GM12878 (cell line): ENCODE results near the gene CSTA. TPM values are rescaled to one million over a fixed set of nuclear protein-coding genes. Genes with fewer than 3 reads are reported as not detected.

ENCODE experiments used
- CBFB ChIP-seq: IDR thresholded peaks from 2 replicates; pipeline ENCODE4 v1.6.1; 2016; ENCODE audit warnings: antibody characterized with exemption, low read depth
- CBX5 ChIP-seq: sonication (generic); IDR thresholded peaks from 2 replicates; pipeline ENCODE4 v1.6.1; 2016; ENCODE audit warnings: low read depth, moderate library complexity, mild to moderate bottlenecking, inconsistent platforms
- CREM ChIP-seq: IDR thresholded peaks from 2 replicates; pipeline ENCODE4 v1.6.1; 2014; ENCODE audit warnings: antibody characterized with exemption, low read depth
- DPF2 ChIP-seq: fragments of 450-650 bp; IDR thresholded peaks from 2 replicates; pipeline ENCODE4 v1.6.1; 2017; ENCODE audit warnings: mild to moderate bottlenecking
- GATAD2B ChIP-seq: fragments of 450-650 bp; conservative IDR thresholded peaks from 2 replicates; pipeline ENCODE4 v1.6.1; 2017; ENCODE audit warnings: low read depth, mild to moderate bottlenecking, moderate library complexity
- HDGF ChIP-seq: fragments of 450-650 bp; IDR thresholded peaks from 2 replicates; pipeline ENCODE4 v1.6.1; 2016; ENCODE audit warnings: antibody characterized with exemption
- KLF5 ChIP-seq: fragments of 450-650 bp; IDR thresholded peaks from 2 replicates; pipeline ENCODE4 v1.6.1; 2014; ENCODE audit warnings: mild to moderate bottlenecking; ENCODE audit not compliant: partially characterized antibody
- MEF2A ChIP-seq: IDR thresholded peaks from 2 replicates; pipeline ENCODE4 v1.6.1; 2011; ENCODE audit warnings: low read depth, mild to moderate bottlenecking, low read length, moderate library complexity; ENCODE audit not compliant: insufficient read depth
- MXI1 ChIP-seq: fragments of 150-350 bp; IDR thresholded peaks from 2 replicates; pipeline ENCODE4 v1.6.1; 2011; ENCODE audit warnings: low read depth, mild to moderate bottlenecking, inconsistent platforms, low read length, improper control_type of control experiment
- NFXL1 ChIP-seq: fragments of 450-650 bp; IDR thresholded peaks from 2 replicates; pipeline ENCODE4 v1.6.1; 2017; ENCODE audit warnings: antibody characterized with exemption, mild to moderate bottlenecking, borderline replicate concordance
- RAD51 ChIP-seq: fragments of 450-650 bp; IDR thresholded peaks from 2 replicates; pipeline ENCODE4 v1.6.1; 2016; ENCODE audit warnings: moderate library complexity, mild to moderate bottlenecking, inconsistent platforms
- SMC3 ChIP-seq: IDR thresholded peaks from 2 replicates; pipeline ENCODE4 v1.6.1; 2011; ENCODE audit warnings: low read length, improper control_type of control experiment, borderline replicate concordance
- SREBF2 ChIP-seq: IDR thresholded peaks from 2 replicates; pipeline ENCODE4 v1.6.1; 2012; ENCODE audit warnings: mild to moderate bottlenecking, low read length
- WRNIP1 ChIP-seq: IDR thresholded peaks from 2 replicates; pipeline ENCODE4 v1.6.1; 2011; ENCODE audit warnings: low read depth, low read length, improper control_type of control experiment, borderline replicate concordance
- YY1 ChIP-seq: IDR thresholded peaks from 2 replicates; pipeline ENCODE4 v1.6.1; 2011; ENCODE audit warnings: low read depth, mild to moderate bottlenecking, low read length
- polyA plus RNA-seq, 11 experiments: library from polyadenylated mRNA; depleted of rRNA in 4 of 11; unstranded in 6 of 11; stranded (reverse) in 5 of 11; fragments of >200 nt; fragmentation: Nextera tagmentation in 4 of 11; fragmentation: Illumina TruSeq in 1 of 11; extraction: Ambion mirVana in 4 of 11; extraction: Trizol in 1 of 11; gene quantifications; 1 replicate in 1 of 11; 2 replicates in 10 of 11; pipeline versions ENCODE4 v1.2.1 to v1.2.3, GENCODE V29; 2011 to 2016; ENCODE audit warnings: inconsistent platforms in 2 of 11, missing spikeins in 2 of 11, low read depth in 1 of 11
- total RNA-seq, 4 experiments: library from RNA; depleted of rRNA in 3 of 4; stranded (reverse); fragments of >200 nt in 3 of 4; fragmentation: Illumina TruSeq in 1 of 4; extraction: Trizol in 1 of 4; gene quantifications; 2 replicates each; pipeline versions ENCODE4 v1.2.1 to v1.2.3, GENCODE V29; 2013 to 2021
- TF ChIP-seq, protein P1 (sequence below): IDR thresholded peaks from 2 replicates; pipeline ENCODE4 v1.6.1; 2011; ENCODE audit warnings: borderline replicate concordance, low read depth, mild to moderate bottlenecking, moderate library complexity, low read length; ENCODE audit not compliant: insufficient read depth, poor library complexity, severe bottlenecking
- TF ChIP-seq, protein P2 (sequence below): IDR thresholded peaks from 2 replicates; pipeline ENCODE4 v1.6.1; 2012; ENCODE audit warnings: low read length, inconsistent platforms
- TF ChIP-seq, protein P3 (sequence below): fragments of 450-650 bp; IDR thresholded peaks from 2 replicates; pipeline ENCODE4 v1.6.1; 2017; ENCODE audit warnings: mild to moderate bottlenecking, low read depth, inconsistent platforms; ENCODE audit not compliant: poor library complexity, severe bottlenecking
- TF ChIP-seq, protein P4 (sequence below): fragments of 450-650 bp; IDR thresholded peaks from 2 replicates; pipeline ENCODE4 v1.6.1; 2014; ENCODE audit warnings: mild to moderate bottlenecking
- TF ChIP-seq, protein P5 (sequence below), 3 experiments: IDR thresholded peaks in 2 of 3; conservative IDR thresholded peaks in 1 of 3; 2 replicates each; pipeline ENCODE4 v1.5.1; 2011; ENCODE audit warnings: low read depth in 3 of 3, low read length in 3 of 3, mild to moderate bottlenecking in 3 of 3, control low read depth in 2 of 3, moderate library complexity in 2 of 3, inconsistent platforms in 1 of 3, mixed read lengths in 1 of 3; ENCODE audit not compliant: control insufficient read depth in 2 of 3, insufficient read depth in 1 of 3; ENCODE audit errors: extremely low read depth in 1 of 3
- TF ChIP-seq, protein P6 (sequence below): fragments of 450-650 bp; IDR thresholded peaks from 2 replicates; pipeline ENCODE4 v1.6.1; 2018; ENCODE audit warnings: borderline replicate concordance, mild to moderate bottlenecking; ENCODE audit not compliant: partially characterized antibody

Gene CSTA
- total and polyA plus RNA-seq, 10 of the 15 experiments (the other 5 are each of a cell fraction or from before 2014, with no cell fraction given): 1.8 to 6.7 (median 3.4) TPM

DNA sequence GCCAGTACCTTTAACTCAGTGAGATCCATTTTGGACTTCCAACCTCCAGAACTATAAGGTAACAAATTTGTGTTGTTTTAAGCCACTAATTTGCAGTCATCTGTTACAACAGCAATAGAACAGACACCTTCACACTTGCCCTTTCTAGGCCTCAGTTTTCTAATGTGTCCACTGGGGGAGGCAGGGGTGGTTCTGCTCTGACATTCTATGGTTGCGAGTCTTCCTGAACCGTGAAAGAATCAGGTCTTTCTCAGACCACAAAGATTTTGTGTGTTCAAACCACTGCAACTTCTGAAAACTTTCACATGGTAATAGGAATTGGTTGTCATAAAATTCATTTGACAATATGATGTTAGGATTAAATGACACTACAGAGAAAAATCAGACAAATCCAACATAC lies 26.8 kb upstream of the CSTA start (continued):
- TF ChIP-seq, protein P1, sequence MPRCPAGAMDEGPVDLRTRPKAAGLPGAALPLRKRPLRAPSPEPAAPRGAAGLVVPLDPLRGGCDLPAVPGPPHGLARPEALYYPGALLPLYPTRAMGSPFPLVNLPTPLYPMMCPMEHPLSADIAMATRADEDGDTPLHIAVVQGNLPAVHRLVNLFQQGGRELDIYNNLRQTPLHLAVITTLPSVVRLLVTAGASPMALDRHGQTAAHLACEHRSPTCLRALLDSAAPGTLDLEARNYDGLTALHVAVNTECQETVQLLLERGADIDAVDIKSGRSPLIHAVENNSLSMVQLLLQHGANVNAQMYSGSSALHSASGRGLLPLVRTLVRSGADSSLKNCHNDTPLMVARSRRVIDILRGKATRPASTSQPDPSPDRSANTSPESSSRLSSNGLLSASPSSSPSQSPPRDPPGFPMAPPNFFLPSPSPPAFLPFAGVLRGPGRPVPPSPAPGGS: peak; percentile 78
- peak; percentile 56; the same call in 1 of the 2 replicates for TF ChIP-seq YY1
- TF ChIP-seq, protein P2, sequence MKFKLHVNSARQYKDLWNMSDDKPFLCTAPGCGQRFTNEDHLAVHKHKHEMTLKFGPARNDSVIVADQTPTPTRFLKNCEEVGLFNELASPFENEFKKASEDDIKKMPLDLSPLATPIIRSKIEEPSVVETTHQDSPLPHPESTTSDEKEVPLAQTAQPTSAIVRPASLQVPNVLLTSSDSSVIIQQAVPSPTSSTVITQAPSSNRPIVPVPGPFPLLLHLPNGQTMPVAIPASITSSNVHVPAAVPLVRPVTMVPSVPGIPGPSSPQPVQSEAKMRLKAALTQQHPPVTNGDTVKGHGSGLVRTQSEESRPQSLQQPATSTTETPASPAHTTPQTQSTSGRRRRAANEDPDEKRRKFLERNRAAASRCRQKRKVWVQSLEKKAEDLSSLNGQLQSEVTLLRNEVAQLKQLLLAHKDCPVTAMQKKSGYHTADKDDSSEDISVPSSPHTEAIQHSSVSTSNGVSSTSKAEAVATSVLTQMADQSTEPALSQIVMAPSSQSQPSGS: peak; percentile 66; the same call in 1 of the 2 replicates
- TF ChIP-seq RAD51: no peak
- peak; percentile 68 for TF ChIP-seq DPF2
- peak; percentile 57; the same call in 1 of the 2 replicates for TF ChIP-seq CREM
- TF ChIP-seq CBX5: 0 out of 2 replicates have a peak, but pooled peaks have one; percentile 46
- TF ChIP-seq NFXL1: no peak
- no peak for TF ChIP-seq GATAD2B
- TF ChIP-seq SREBF2: no peak
- no peak for TF ChIP-seq KLF5
- peak; percentile 43; the same call in 1 of the 2 replicates for TF ChIP-seq SMC3
- TF ChIP-seq HDGF: no peak
- TF ChIP-seq, protein P3, sequence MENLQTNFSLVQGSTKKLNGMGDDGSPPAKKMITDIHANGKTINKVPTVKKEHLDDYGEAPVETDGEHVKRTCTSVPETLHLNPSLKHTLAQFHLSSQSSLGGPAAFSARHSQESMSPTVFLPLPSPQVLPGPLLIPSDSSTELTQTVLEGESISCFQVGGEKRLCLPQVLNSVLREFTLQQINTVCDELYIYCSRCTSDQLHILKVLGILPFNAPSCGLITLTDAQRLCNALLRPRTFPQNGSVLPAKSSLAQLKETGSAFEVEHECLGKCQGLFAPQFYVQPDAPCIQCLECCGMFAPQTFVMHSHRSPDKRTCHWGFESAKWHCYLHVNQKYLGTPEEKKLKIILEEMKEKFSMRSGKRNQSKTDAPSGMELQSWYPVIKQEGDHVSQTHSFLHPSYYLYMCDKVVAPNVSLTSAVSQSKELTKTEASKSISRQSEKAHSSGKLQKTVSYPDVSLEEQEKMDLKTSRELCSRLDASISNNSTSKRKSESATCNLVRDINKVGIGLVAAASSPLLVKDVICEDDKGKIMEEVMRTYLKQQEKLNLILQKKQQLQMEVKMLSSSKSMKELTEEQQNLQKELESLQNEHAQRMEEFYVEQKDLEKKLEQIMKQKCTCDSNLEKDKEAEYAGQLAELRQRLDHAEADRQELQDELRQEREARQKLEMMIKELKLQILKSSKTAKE: peak; percentile 49
- TF ChIP-seq MEF2A: peak; percentile 70
- TF ChIP-seq WRNIP1: no peak
- TF ChIP-seq, protein P4, sequence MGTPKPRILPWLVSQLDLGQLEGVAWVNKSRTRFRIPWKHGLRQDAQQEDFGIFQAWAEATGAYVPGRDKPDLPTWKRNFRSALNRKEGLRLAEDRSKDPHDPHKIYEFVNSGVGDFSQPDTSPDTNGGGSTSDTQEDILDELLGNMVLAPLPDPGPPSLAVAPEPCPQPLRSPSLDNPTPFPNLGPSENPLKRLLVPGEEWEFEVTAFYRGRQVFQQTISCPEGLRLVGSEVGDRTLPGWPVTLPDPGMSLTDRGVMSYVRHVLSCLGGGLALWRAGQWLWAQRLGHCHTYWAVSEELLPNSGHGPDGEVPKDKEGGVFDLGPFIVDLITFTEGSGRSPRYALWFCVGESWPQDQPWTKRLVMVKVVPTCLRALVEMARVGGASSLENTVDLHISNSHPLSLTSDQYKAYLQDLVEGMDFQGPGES: no peak
- TF ChIP-seq CBFB: peak; percentile 90
- TF ChIP-seq, protein P5, sequence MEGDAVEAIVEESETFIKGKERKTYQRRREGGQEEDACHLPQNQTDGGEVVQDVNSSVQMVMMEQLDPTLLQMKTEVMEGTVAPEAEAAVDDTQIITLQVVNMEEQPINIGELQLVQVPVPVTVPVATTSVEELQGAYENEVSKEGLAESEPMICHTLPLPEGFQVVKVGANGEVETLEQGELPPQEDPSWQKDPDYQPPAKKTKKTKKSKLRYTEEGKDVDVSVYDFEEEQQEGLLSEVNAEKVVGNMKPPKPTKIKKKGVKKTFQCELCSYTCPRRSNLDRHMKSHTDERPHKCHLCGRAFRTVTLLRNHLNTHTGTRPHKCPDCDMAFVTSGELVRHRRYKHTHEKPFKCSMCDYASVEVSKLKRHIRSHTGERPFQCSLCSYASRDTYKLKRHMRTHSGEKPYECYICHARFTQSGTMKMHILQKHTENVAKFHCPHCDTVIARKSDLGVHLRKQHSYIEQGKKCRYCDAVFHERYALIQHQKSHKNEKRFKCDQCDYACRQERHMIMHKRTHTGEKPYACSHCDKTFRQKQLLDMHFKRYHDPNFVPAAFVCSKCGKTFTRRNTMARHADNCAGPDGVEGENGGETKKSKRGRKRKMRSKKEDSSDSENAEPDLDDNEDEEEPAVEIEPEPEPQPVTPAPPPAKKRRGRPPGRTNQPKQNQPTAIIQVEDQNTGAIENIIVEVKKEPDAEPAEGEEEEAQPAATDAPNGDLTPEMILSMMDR (IDR thresholded peaks at IDR 0.05 in 2 of 3, conservative IDR thresholded peaks at IDR 0.05 in 1 of 3; ENCODE audit: control insufficient read depth in 2 of 3, extremely low read depth in 1 of 3, insufficient read depth in 1 of 3, low read depth in 3 of 3, low read length in 3 of 3): peak; percentile 15 to 52 (median 44); a peak in 5 of 6 replicates
- no peak for TF ChIP-seq MXI1
- TF ChIP-seq, protein P6, sequence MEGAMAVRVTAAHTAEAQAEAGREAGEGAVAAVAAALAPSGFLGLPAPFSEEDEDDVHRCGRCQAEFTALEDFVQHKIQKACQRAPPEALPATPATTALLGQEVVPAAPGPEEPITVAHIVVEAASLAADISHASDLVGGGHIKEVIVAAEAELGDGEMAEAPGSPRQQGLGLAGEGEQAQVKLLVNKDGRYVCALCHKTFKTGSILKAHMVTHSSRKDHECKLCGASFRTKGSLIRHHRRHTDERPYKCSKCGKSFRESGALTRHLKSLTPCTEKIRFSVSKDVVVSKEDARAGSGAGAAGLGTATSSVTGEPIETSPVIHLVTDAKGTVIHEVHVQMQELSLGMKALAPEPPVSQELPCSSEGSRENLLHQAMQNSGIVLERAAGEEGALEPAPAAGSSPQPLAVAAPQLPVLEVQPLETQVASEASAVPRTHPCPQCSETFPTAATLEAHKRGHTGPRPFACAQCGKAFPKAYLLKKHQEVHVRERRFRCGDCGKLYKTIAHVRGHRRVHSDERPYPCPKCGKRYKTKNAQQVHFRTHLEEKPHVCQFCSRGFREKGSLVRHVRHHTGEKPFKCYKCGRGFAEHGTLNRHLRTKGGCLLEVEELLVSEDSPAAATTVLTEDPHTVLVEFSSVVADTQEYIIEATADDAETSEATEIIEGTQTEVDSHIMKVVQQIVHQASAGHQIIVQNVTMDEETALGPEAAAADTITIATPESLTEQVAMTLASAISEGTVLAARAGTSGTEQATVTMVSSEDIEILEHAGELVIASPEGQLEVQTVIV: no peak
